ENCODE measurements around the gene FLT1. TPM values are rescaled to one million over a fixed set of nuclear protein-coding genes. Genes with fewer than 3 reads are reported as not detected.

The FLT1 gene
- total RNA-seq, 1 donor from 2014 or later, result 0.60 TPM

GRCh38 chr13:28447206-28447605 is 47.7 kb downstream of the FLT1 start:
- no peak overlapping the region for H3K27ac Mint-ChIP-seq (ENCODE audit: unreplicated experiment)
- peaks cover 23% of the 10 kb centered on the region for H3K4me1 Mint-ChIP-seq (ENCODE audit: low read depth)
- no peaks in the 10 kb centered on the region for H3K27me3 Mint-ChIP-seq (ENCODE audit: low read depth)
- no peak overlapping the region for H3K4me3 Mint-ChIP-seq (ENCODE audit: unreplicated experiment)
- no peak for DNase-seq (ENCODE audit: low spot score)
- peaks cover 4% of the 10 kb centered on the region for H3K36me3 Mint-ChIP-seq (ENCODE audit: low read depth)
- peaks cover 24% of the 10 kb centered on the region for H3K9me3 Mint-ChIP-seq (ENCODE audit: low read depth)
- no peak for TF ChIP-seq CTCF (IDR thresholded peaks at IDR 0.05)

- no peaks in the 10 kb centered on the region for H3K27me3 Mint-ChIP-seq (ENCODE audit: low read depth)
- no peak for DNase-seq (ENCODE audit: low spot score)
Observed at GRCh38 chr13:28442839-28443238, 52.1 kb downstream of the FLT1 start.

GRCh38 chr13:28441529-28441928 is 53.4 kb downstream of the FLT1 start:
- Mint-ChIP-seq H3K36me3 (ENCODE audit: low read depth) (peaks cover 3% of the 10 kb centered on the region), H3K27ac (ENCODE audit: unreplicated experiment) (no peak overlapping the region), H3K27me3 (ENCODE audit: low read depth) (no peaks in the 10 kb centered on the region), H3K9me3 (ENCODE audit: low read depth) (peaks cover 16% of the 10 kb centered on the region), H3K4me1 (ENCODE audit: low read depth) (no peaks in the 10 kb centered on the region), H3K4me3 (ENCODE audit: unreplicated experiment) (no peak overlapping the region)
- TF ChIP-seq CTCF (IDR thresholded peaks at IDR 0.05), result no peak
- DNase-seq (ENCODE audit: low spot score), result no peak

More at GRCh38 chr13:28442839-28443238, 52.1 kb downstream of the FLT1 start:
- Mint-ChIP-seq H3K4me3 (ENCODE audit: unreplicated experiment) (no peak overlapping the region), H3K9me3 (ENCODE audit: low read depth) (peaks cover 20% of the 10 kb centered on the region), H3K36me3 (ENCODE audit: low read depth) (peaks cover 4% of the 10 kb centered on the region), H3K4me1 (ENCODE audit: low read depth) (no peaks in the 10 kb centered on the region), H3K27ac (ENCODE audit: unreplicated experiment) (no peak overlapping the region)
- TF ChIP-seq CTCF (IDR thresholded peaks at IDR 0.05), result no peak

GRCh38 chr13:28440774-28441504 is 54.0 kb downstream of the FLT1 start:
- Mint-ChIP-seq H3K9me3 (ENCODE audit: low read depth) (peaks cover 12% of the 10 kb centered on the region), H3K36me3 (ENCODE audit: low read depth) (peaks cover 3% of the 10 kb centered on the region), H3K27ac (ENCODE audit: unreplicated experiment) (no peak overlapping the region), H3K27me3 (ENCODE audit: low read depth) (no peaks in the 10 kb centered on the region), H3K4me1 (ENCODE audit: low read depth) (no peaks in the 10 kb centered on the region), H3K4me3 (ENCODE audit: unreplicated experiment) (no peak overlapping the region)
- TF ChIP-seq CTCF (IDR thresholded peaks at IDR 0.05), result no peak
- DNase-seq (ENCODE audit: low spot score), result no peak

- Mint-ChIP-seq H3K36me3 (ENCODE audit: low read depth) (peaks cover 2% of the 10 kb centered on the region), H3K4me1 (ENCODE audit: low read depth) (no peaks in the 10 kb centered on the region), H3K9me3 (ENCODE audit: low read depth) (peaks cover 5% of the 10 kb centered on the region), H3K4me3 (ENCODE audit: unreplicated experiment) (no peak overlapping the region), H3K27me3 (ENCODE audit: low read depth) (no peaks in the 10 kb centered on the region), H3K27ac (ENCODE audit: unreplicated experiment) (no peak overlapping the region)
- no peak for TF ChIP-seq CTCF (IDR thresholded peaks at IDR 0.05)
- no peak for DNase-seq (ENCODE audit: low spot score)
Observed at GRCh38 chr13:28438598-28439334, 56.2 kb downstream of the FLT1 start.

Measured in chondrocyte (in vitro differentiated cells).